ENCODE data around the gene ATR.
"Not testable (repeated sequence)": the region's sequence is repeated elsewhere in the genome, so short reads cannot be mapped to it uniquely, and the experiment has no call there.

GRCh38 chr3:142592268-142592667 lies 13.7 kb upstream of the ATR start:
- not testable (repeated sequence) for TF ChIP-seq CTCF (conservative IDR thresholded peaks at IDR 0.05 in 1 of 2, IDR thresholded peaks at IDR 0.05 in 1 of 2; ENCODE audit: low read depth in 1 of 2, low read length in 2 of 2); EZH2 (IDR thresholded peaks at IDR 0.05; ENCODE audit: low read length, missing control alignments)
